CD14-positive monocyte (primary cell): Measurements from ENCODE around the gene CARMIL1. TPM values are rescaled to one million over a fixed set of nuclear protein-coding genes. Genes with fewer than 3 reads are reported as not detected.

Source experiments
- DNase-seq, 3 donors: peaks; one replicate each; pipeline ENCODE4 v3.0.0-alpha.2; 2011 to 2022
- H2AFZ ChIP-seq: 2 replicates; pipeline ENCODE4 v1.6.0; 2012; ENCODE audit warnings: mild to moderate bottlenecking, low read depth, low read length, inconsistent platforms; ENCODE audit not compliant: insufficient read depth, poor library complexity, severe bottlenecking
- H3K27ac ChIP-seq, 2 donors: 1 replicate in 1 of 2; 2 replicates in 1 of 2; pipeline ENCODE4 v1.5.1; 2012 to 2013; ENCODE audit warnings: low read length in 2 of 2, control low read depth in 1 of 2, inconsistent platforms in 1 of 2, low read depth in 1 of 2, mild to moderate bottlenecking in 1 of 2
- H3K27me3 ChIP-seq, 2 donors: one replicate each; pipeline versions ENCODE4 v1.6.0 to v1.6.1; 2011 to 2013; ENCODE audit warnings: low read length in 2 of 2; ENCODE audit not compliant: control insufficient read depth in 2 of 2, insufficient read depth in 2 of 2
- H3K36me3 ChIP-seq, 2 donors: replicated peaks in 1 of 2; 1 replicate in 1 of 2; 2 replicates in 1 of 2; pipeline versions ENCODE4 v1.5.1 to v1.6.1; 2012 to 2013; ENCODE audit warnings: low read length in 2 of 2, control low read depth in 1 of 2, inconsistent platforms in 1 of 2, mild to moderate bottlenecking in 1 of 2; ENCODE audit not compliant: insufficient read depth in 2 of 2, control insufficient read depth in 1 of 2
- H3K4me1 ChIP-seq, 2 donors: 1 replicate in 1 of 2; 2 replicates in 1 of 2; pipeline versions ENCODE4 v1.5.1 to v1.6.1; 2012 to 2013; ENCODE audit warnings: low read length in 2 of 2, control low read depth in 1 of 2, inconsistent platforms in 1 of 2, mild to moderate bottlenecking in 1 of 2, moderate library complexity in 1 of 2; ENCODE audit not compliant: insufficient read depth in 2 of 2, control insufficient read depth in 1 of 2
- H3K4me2 ChIP-seq: replicated peaks from 2 replicates; pipeline ENCODE3; 2012; ENCODE audit warnings: low read length, moderate library complexity, mild to moderate bottlenecking; ENCODE audit not compliant: poor library complexity, severe bottlenecking; ENCODE audit errors: extremely low read depth
- H3K4me3 ChIP-seq, 3 experiments: fragments of 200-600 bp in 1 of 3; sonication (generic) in 1 of 3; replicated peaks in 1 of 3; 1 replicate in 2 of 3; 2 replicates in 1 of 3; pipeline ENCODE4 v1.5.1; 2011 to 2013; ENCODE audit warnings: low read length in 3 of 3, mild to moderate bottlenecking in 3 of 3, control low read depth in 2 of 3, low read depth in 2 of 3, inconsistent platforms in 1 of 3, moderate library complexity in 1 of 3
- H3K79me2 ChIP-seq: 2 replicates; pipeline ENCODE4 v1.6.0; 2012; ENCODE audit warnings: mild to moderate bottlenecking, control low read depth, inconsistent platforms, low read length, moderate library complexity; ENCODE audit not compliant: insufficient read depth
- H3K9ac ChIP-seq: 2 replicates; pipeline ENCODE4 v1.6.0; 2017; ENCODE audit warnings: low read length, mild to moderate bottlenecking; ENCODE audit not compliant: insufficient read depth, poor library complexity, severe bottlenecking
- H3K9me3 ChIP-seq, 2 donors: replicated peaks in 1 of 2; 1 replicate in 1 of 2; 2 replicates in 1 of 2; pipeline versions ENCODE4 v1.5.1 to v1.6.1; 2012 to 2013; ENCODE audit warnings: low read length in 2 of 2, control low read depth in 1 of 2; ENCODE audit not compliant: control insufficient read depth in 1 of 2, insufficient read depth in 1 of 2
- H4K20me1 ChIP-seq: 2 replicates; pipeline ENCODE4 v1.6.0; 2012; ENCODE audit warnings: mild to moderate bottlenecking, low read length, control low read depth, moderate library complexity; ENCODE audit not compliant: insufficient read depth
- H3K27ac Mint-ChIP-seq, 7 donors: one replicate each; pipeline ENCODE4 v1.8.0; 2020; ENCODE audit warnings: mild to moderate bottlenecking in 7 of 7, mixed read lengths in 7 of 7, moderate library complexity in 6 of 7, inconsistent platforms in 2 of 7
- H3K27me3 Mint-ChIP-seq, 3 donors: one replicate each; pipeline ENCODE4 v1.8.0; 2021 to 2022; ENCODE audit warnings: low read depth in 3 of 3, mild to moderate bottlenecking in 3 of 3, mixed read lengths in 3 of 3, moderate library complexity in 3 of 3, inconsistent platforms in 1 of 3
- H3K36me3 Mint-ChIP-seq, 2 donors: one replicate each; pipeline ENCODE4 v1.8.0; 2020; ENCODE audit warnings: mixed read lengths in 2 of 2, inconsistent platforms in 1 of 2, mild to moderate bottlenecking in 1 of 2
- H3K4me1 Mint-ChIP-seq: one replicate; pipeline ENCODE4 v1.8.0; 2020; ENCODE audit warnings: mild to moderate bottlenecking, mixed read lengths
- H3K4me3 Mint-ChIP-seq, 2 donors: one replicate each; pipeline ENCODE4 v1.8.0; 2020; ENCODE audit warnings: mild to moderate bottlenecking in 2 of 2, mixed read lengths in 2 of 2, moderate library complexity in 1 of 2
- H3K9me3 Mint-ChIP-seq, 7 donors: one replicate each; pipeline ENCODE4 v1.8.0; 2020 to 2022; ENCODE audit warnings: mixed read lengths in 7 of 7, mild to moderate bottlenecking in 6 of 7, moderate library complexity in 6 of 7, inconsistent platforms in 2 of 7
- WGBS: methylation state at CpG from one replicate; pipeline ENCODE4 v1.1.5; 2013; ENCODE audit warnings: missing lambda C conversion rate; ENCODE audit not compliant: insufficient coverage; 5-methylcytosine and 5-hydroxymethylcytosine counted together
- intact Hi-C, 2 donors: fragments of 100-400 bp; cut with micrococcal nuclease; formaldehyde crosslinking; loops; one replicate each; pipeline versions ENCODE4 v1.15.0 to v1.15.1; 2023
- polyA plus RNA-seq, 3 donors: library from polyadenylated mRNA; depleted of rRNA in 1 of 3; unstranded in 2 of 3; stranded (reverse) in 1 of 3; fragments of 300-500 nt in 2 of 3; fragments of >200 nt in 1 of 3; fragmentation: Illumina TruSeq in 2 of 3; gene quantifications; 1 replicate in 2 of 3; 2 replicates in 1 of 3; pipeline ENCODE4 v1.2.3, GENCODE V29; 2012 to 2021
- TF ChIP-seq, protein P1 (sequence below): fragments of 200-600 bp; IDR thresholded peaks from one replicate; pipeline ENCODE4 v1.8.0; 2022; ENCODE audit warnings: antibody characterized with exemption, mild to moderate bottlenecking

Gene CARMIL1
- polyA plus RNA-seq, 3 donors: 0.30 to 0.49 (median 0.41) TPM

DNA sequence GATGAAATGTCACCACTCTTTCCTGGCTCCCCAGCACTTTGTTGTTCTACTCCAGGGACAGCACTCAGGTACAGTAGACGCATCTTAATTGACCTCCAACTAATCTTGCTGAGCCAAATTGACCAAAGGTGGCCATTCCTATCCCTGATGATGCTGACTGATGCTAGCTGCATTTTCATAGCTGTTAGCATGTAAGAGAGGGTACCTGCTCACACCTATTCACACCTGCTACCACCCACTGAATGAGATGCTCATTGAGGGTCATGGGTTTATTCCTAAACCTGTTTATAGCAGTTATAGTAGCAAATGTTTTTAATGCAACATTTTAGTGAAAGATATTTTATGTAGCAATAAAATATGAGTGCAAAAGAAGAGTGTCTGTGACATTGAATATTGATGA lies 145.1 kb downstream of the CARMIL1 start:
- Mint-ChIP-seq H3K4me1 (no peaks in the 10 kb centered on the region), H3K27me3 (no peaks in the 10 kb centered on the region), H3K9me3 (peaks cover 0 to 6% (median 0%) of the 10 kb centered on the region in 7 donors), H3K36me3 (peaks cover 12 to 24% of the 10 kb centered on the region in 2 donors), H3K27ac (no peak overlapping the region), H3K4me3 (no peak overlapping the region)
- Histone ChIP-seq H3K4me2 (no peak overlapping the region), H3K27me3 (no peaks in the 10 kb centered on the region), H3K4me1 (no peaks in the 10 kb centered on the region), H2AFZ (no peak overlapping the region), H3K27ac (no peak overlapping the region), H3K9ac (no peak overlapping the region), H3K36me3 (peaks cover 8 to 9% of the 10 kb centered on the region in 2 donors), H3K4me3 (no peak overlapping the region), H4K20me1 (peaks cover 4% of the 10 kb centered on the region), H3K9me3 (no peaks in the 10 kb centered on the region), H3K79me2 (no peaks in the 10 kb centered on the region)
- no peak for DNase-seq
- no CpG with 5 or more reads among the region's 1 CpG for WGBS
- TF ChIP-seq, protein P1, sequence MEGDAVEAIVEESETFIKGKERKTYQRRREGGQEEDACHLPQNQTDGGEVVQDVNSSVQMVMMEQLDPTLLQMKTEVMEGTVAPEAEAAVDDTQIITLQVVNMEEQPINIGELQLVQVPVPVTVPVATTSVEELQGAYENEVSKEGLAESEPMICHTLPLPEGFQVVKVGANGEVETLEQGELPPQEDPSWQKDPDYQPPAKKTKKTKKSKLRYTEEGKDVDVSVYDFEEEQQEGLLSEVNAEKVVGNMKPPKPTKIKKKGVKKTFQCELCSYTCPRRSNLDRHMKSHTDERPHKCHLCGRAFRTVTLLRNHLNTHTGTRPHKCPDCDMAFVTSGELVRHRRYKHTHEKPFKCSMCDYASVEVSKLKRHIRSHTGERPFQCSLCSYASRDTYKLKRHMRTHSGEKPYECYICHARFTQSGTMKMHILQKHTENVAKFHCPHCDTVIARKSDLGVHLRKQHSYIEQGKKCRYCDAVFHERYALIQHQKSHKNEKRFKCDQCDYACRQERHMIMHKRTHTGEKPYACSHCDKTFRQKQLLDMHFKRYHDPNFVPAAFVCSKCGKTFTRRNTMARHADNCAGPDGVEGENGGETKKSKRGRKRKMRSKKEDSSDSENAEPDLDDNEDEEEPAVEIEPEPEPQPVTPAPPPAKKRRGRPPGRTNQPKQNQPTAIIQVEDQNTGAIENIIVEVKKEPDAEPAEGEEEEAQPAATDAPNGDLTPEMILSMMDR: no peak
- intact Hi-C loops: no loop called here

DNA sequence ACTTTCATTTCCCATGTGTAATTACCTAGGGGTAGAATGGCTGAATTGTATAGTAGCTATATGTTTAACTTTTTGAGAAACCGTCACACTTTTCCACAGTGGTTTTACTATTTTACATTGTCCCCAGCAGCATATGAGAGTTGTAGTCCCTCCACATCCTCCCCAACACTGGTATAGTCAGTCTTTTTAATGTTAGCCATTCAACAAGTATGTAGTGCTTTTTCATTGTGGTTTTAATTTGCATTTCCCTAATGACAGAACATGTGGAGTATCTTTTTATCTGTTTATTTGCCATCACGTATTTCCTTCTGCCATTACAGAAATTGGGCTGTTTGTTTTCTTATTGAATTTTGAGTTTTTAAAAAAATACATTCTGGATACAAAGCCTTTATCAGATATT lies 148.4 kb downstream of the CARMIL1 start:
- Histone ChIP-seq H4K20me1 (peaks cover 4% of the 10 kb centered on the region), H3K4me2 (no peak overlapping the region), H2AFZ (no peak overlapping the region), H3K27ac (no peak overlapping the region), H3K9me3 (no peaks in the 10 kb centered on the region), H3K4me3 (no peak overlapping the region), H3K79me2 (no peaks in the 10 kb centered on the region), H3K27me3 (no peaks in the 10 kb centered on the region), H3K36me3 (peaks cover 0 to 3% of the 10 kb centered on the region in 2 donors), H3K4me1 (peaks cover 0 to 8% of the 10 kb centered on the region in 2 donors), H3K9ac (no peak overlapping the region)
- peaks cover 13% of the 10 kb centered on the region for H3K4me1 Mint-ChIP-seq
- intact Hi-C loops: no loop called here
- TF ChIP-seq, protein P1: no peak
- H3K9me3 Mint-ChIP-seq: no peaks in the 10 kb centered on the region
- H3K27me3 Mint-ChIP-seq: no peaks in the 10 kb centered on the region
- H3K27ac Mint-ChIP-seq: no peak overlapping the region
- no CpG with 5 or more reads among the region's 2 CpGs for WGBS
- no peak overlapping the region for H3K4me3 Mint-ChIP-seq
- peaks cover 18 to 26% of the 10 kb centered on the region in 2 donors for H3K36me3 Mint-ChIP-seq
- DNase-seq: no peak
